ENCODE results near the gene ZNF431.
A peak's percentile ranks its signal among the peaks of the same experiment; 100 is the strongest.
"Not testable (repeated sequence)": the region's sequence is repeated elsewhere in the genome, so short reads cannot be mapped to it uniquely, and the experiment has no call there.

The ZNF431 gene

GRCh38 chr19:21141787-21142464 lies at the start of gene ZNF431:
Gene ZNF431 (plus strand): TSS chr19:21142040. CDS start chr19:21142184, 144 bp downstream.
- DNase-seq (ENCODE audit: low spot score) = peak; percentile 92

- no peak for DNase-seq (ENCODE audit: low spot score)
Observed at GRCh38 chr19:21092109-21092508, 49.7 kb upstream of the ZNF431 start.

- DNase-seq (ENCODE audit: low spot score) = no peak
Observed at GRCh38 chr19:21094347-21095025, 47.4 kb upstream of the ZNF431 start.

- no peak for DNase-seq (ENCODE audit: low spot score)
Observed at GRCh38 chr19:21098291-21098690, 43.5 kb upstream of the ZNF431 start.

GRCh38 chr19:21101521-21102242 lies 40.2 kb upstream of the ZNF431 start:
- no peak for DNase-seq (ENCODE audit: low spot score)

- no peak for DNase-seq (ENCODE audit: low spot score)
Observed at GRCh38 chr19:21109116-21109515, 32.7 kb upstream of the ZNF431 start.

GRCh38 chr19:21110183-21110582 lies 31.7 kb upstream of the ZNF431 start:
- no peak for DNase-seq (ENCODE audit: low spot score)

GRCh38 chr19:21115430-21115829 lies 26.4 kb upstream of the ZNF431 start:
- no peak for DNase-seq (ENCODE audit: low spot score)

GRCh38 chr19:21117041-21117907 lies 24.6 kb upstream of the ZNF431 start:
- no peak for DNase-seq (ENCODE audit: low spot score)

GRCh38 chr19:21126078-21126477 lies 15.8 kb upstream of the ZNF431 start:
- no peak for DNase-seq (ENCODE audit: low spot score)

GRCh38 chr19:21127001-21127400 lies 14.8 kb upstream of the ZNF431 start:
- DNase-seq (ENCODE audit: low spot score) = no peak

GRCh38 chr19:21127898-21128297 lies 13.9 kb upstream of the ZNF431 start:
- no peak for DNase-seq (ENCODE audit: low spot score)

- DNase-seq (ENCODE audit: low spot score) = no peak
Observed at GRCh38 chr19:21128901-21129698, 12.7 kb upstream of the ZNF431 start.

GRCh38 chr19:21130097-21130775 lies 11.6 kb upstream of the ZNF431 start:
- no peak for DNase-seq (ENCODE audit: low spot score)

- no peak for DNase-seq (ENCODE audit: low spot score)
Observed at GRCh38 chr19:21133633-21134032, 8.2 kb upstream of the ZNF431 start.

GRCh38 chr19:21134934-21135366 lies 6.9 kb upstream of the ZNF431 start:
- no peak for DNase-seq (ENCODE audit: low spot score)

- no peak for DNase-seq (ENCODE audit: low spot score)
Observed at GRCh38 chr19:21135433-21135832, 6.4 kb upstream of the ZNF431 start.

- DNase-seq (ENCODE audit: low spot score) = no peak
Observed at GRCh38 chr19:21138130-21138529, 3.7 kb upstream of the ZNF431 start.

- not testable (repeated sequence) for DNase-seq (ENCODE audit: low spot score)
Observed at GRCh38 chr19:21141006-21141405, 834 bp upstream of the ZNF431 start.

- DNase-seq (ENCODE audit: low spot score) = no peak
Observed at GRCh38 chr19:21143428-21143827, 1.6 kb downstream of the ZNF431 start.

GRCh38 chr19:21143854-21144253 lies 2.0 kb downstream of the ZNF431 start:
- DNase-seq (ENCODE audit: low spot score) = no peak
